Muscle of leg (tissue), 11 donors: ENCODE data around the gene TMA7. TPM values are rescaled to one million over a fixed set of nuclear protein-coding genes. Genes with fewer than 3 reads are reported as not detected.

ENCODE experiments used
- DNase-seq: peaks from one replicate; pipeline ENCODE4 v3.0.0; 2013
- H3K27ac ChIP-seq: one replicate; pipeline ENCODE4 v1.5.1; 2013; ENCODE audit warnings: mild to moderate bottlenecking, low read length, control low read depth
- H3K27me3 ChIP-seq: one replicate; pipeline ENCODE4 v1.6.1; 2013; ENCODE audit warnings: low read length; ENCODE audit not compliant: control insufficient read depth, insufficient read depth
- H3K36me3 ChIP-seq: one replicate; pipeline ENCODE4 v1.6.1; 2013; ENCODE audit warnings: low read length; ENCODE audit not compliant: control insufficient read depth, insufficient read depth
- H3K4me1 ChIP-seq: one replicate; pipeline ENCODE4 v1.6.1; 2013; ENCODE audit warnings: low read length; ENCODE audit not compliant: control insufficient read depth, insufficient read depth
- H3K4me3 ChIP-seq: one replicate; pipeline ENCODE4 v1.5.1; 2013; ENCODE audit warnings: low read length, control low read depth
- H3K9me3 ChIP-seq: replicated peaks from 2 replicates; pipeline ENCODE4 v1.6.1; 2013; ENCODE audit warnings: low read depth, low read length; ENCODE audit not compliant: control insufficient read depth
- WGBS: methylation state at CpG from one replicate; pipeline ENCODE4 v1.1.5; 2013; ENCODE audit warnings: missing lambda C conversion rate; ENCODE audit not compliant: insufficient coverage; 5-methylcytosine and 5-hydroxymethylcytosine counted together
- polyA plus RNA-seq, 8 donors: library from polyadenylated mRNA; unstranded; fragments of 120-200 nt; gene quantifications; one replicate each; pipeline versions ENCODE4 v1.2.1 to v1.2.3, GENCODE V29; 2013; ENCODE audit warnings: inconsistent platforms in 1 of 8, low replicate concordance in 1 of 8; ENCODE audit not compliant: insufficient read length in 8 of 8, insufficient read depth in 1 of 8
- total RNA-seq: library from RNA; stranded (reverse); fragments of 120-200 nt; gene quantifications from one replicate; pipeline ENCODE4 v1.2.4, GENCODE V29; 2013

Gene TMA7
- total and polyA plus RNA-seq, 9 donors = 170 to 391 (median 214) TPM

GRCh38 chr3:48422272-48422671 lies 17.8 kb upstream of the TMA7 start:
- H3K36me3 ChIP-seq = peaks cover 22% of the 10 kb centered on the region
- DNase-seq = no peak
- H3K9me3 ChIP-seq = no peaks in the 10 kb centered on the region
- 100% methylated on average over 2 of the region's 3 CpGs for WGBS
- no peaks in the 10 kb centered on the region for H3K27me3 ChIP-seq
- H3K4me1 ChIP-seq = peaks cover 52% of the 10 kb centered on the region
- no peak overlapping the region for H3K27ac ChIP-seq
- no peak overlapping the region for H3K4me3 ChIP-seq

- Histone ChIP-seq H3K4me1 (peaks cover 56% of the 10 kb centered on the region), H3K27ac (no peak overlapping the region), H3K36me3 (peaks cover 18% of the 10 kb centered on the region), H3K4me3 (no peak overlapping the region), H3K27me3 (no peaks in the 10 kb centered on the region), H3K9me3 (no peaks in the 10 kb centered on the region)
- DNase-seq = peak; percentile 44
- 77% methylated on average over 8 of the region's 8 CpGs for WGBS
Observed at GRCh38 chr3:48422681-48423080, 17.4 kb upstream of the TMA7 start.

GRCh38 chr3:48423241-48423882 lies 16.7 kb upstream of the TMA7 start:
- no peaks in the 10 kb centered on the region for H3K9me3 ChIP-seq
- 84% methylated on average over 25 of the region's 25 CpGs for WGBS
- peaks cover 63% of the 10 kb centered on the region for H3K4me1 ChIP-seq
- no peak overlapping the region for H3K4me3 ChIP-seq
- DNase-seq = no peak
- H3K27me3 ChIP-seq = no peaks in the 10 kb centered on the region
- no peak overlapping the region for H3K27ac ChIP-seq
- H3K36me3 ChIP-seq = peaks cover 14% of the 10 kb centered on the region

- 85% methylated on average over 26 of the region's 27 CpGs for WGBS
- no peak for DNase-seq
- peaks cover 65% of the 10 kb centered on the region for H3K4me1 ChIP-seq
- H3K9me3 ChIP-seq = no peaks in the 10 kb centered on the region
- no peak overlapping the region for H3K4me3 ChIP-seq
- H3K27me3 ChIP-seq = no peaks in the 10 kb centered on the region
- H3K36me3 ChIP-seq = peaks cover 7% of the 10 kb centered on the region
- H3K27ac ChIP-seq = no peak overlapping the region
Observed at GRCh38 chr3:48423883-48424695, 16.0 kb upstream of the TMA7 start.

- Histone ChIP-seq H3K4me3 (no peak overlapping the region), H3K27ac (no peak overlapping the region), H3K4me1 (peaks cover 73% of the 10 kb centered on the region), H3K9me3 (no peaks in the 10 kb centered on the region), H3K27me3 (no peaks in the 10 kb centered on the region), H3K36me3 (peaks cover 4% of the 10 kb centered on the region)
- WGBS = 51% methylated on average over 7 of the region's 13 CpGs
- DNase-seq = no peak
Observed at GRCh38 chr3:48425281-48425812, 14.7 kb upstream of the TMA7 start.

GRCh38 chr3:48426401-48426909 lies 13.6 kb upstream of the TMA7 start:
- Histone ChIP-seq H3K27me3 (no peaks in the 10 kb centered on the region), H3K9me3 (no peaks in the 10 kb centered on the region), H3K36me3 (peaks cover 7% of the 10 kb centered on the region), H3K4me1 (peaks cover 73% of the 10 kb centered on the region), H3K4me3 (no peak overlapping the region), H3K27ac (peak overlapping the region; percentile 55)
- WGBS = 63% methylated on average over 10 of the region's 11 CpGs
- peak; percentile 32 for DNase-seq

GRCh38 chr3:48426944-48427629 lies 13.0 kb upstream of the TMA7 start:
- no peaks in the 10 kb centered on the region for H3K9me3 ChIP-seq
- no peaks in the 10 kb centered on the region for H3K27me3 ChIP-seq
- peaks cover 13% of the 10 kb centered on the region for H3K36me3 ChIP-seq
- 67% methylated on average over 3 of the region's 8 CpGs for WGBS
- H3K4me3 ChIP-seq = no peak overlapping the region
- peaks cover 72% of the 10 kb centered on the region for H3K4me1 ChIP-seq
- DNase-seq = no peak
- peak overlapping the region; percentile 55 for H3K27ac ChIP-seq

- peaks cover 67% of the 10 kb centered on the region for H3K4me1 ChIP-seq
- no peak for DNase-seq
- no peaks in the 10 kb centered on the region for H3K9me3 ChIP-seq
- H3K36me3 ChIP-seq = peaks cover 18% of the 10 kb centered on the region
- H3K4me3 ChIP-seq = no peak overlapping the region
- 79% methylated on average over 6 of the region's 9 CpGs for WGBS
- no peak overlapping the region for H3K27ac ChIP-seq
- H3K27me3 ChIP-seq = no peaks in the 10 kb centered on the region
Observed at GRCh38 chr3:48427630-48427962, 12.5 kb upstream of the TMA7 start.

GRCh38 chr3:48428088-48428571 lies 11.9 kb upstream of the TMA7 start:
- no peaks in the 10 kb centered on the region for H3K27me3 ChIP-seq
- peaks cover 23% of the 10 kb centered on the region for H3K36me3 ChIP-seq
- H3K4me3 ChIP-seq = peak overlapping the region; percentile 62
- H3K9me3 ChIP-seq = no peaks in the 10 kb centered on the region
- no peak for DNase-seq
- WGBS = 40% methylated on average over 6 of the region's 7 CpGs
- peak overlapping the region; percentile 2 for H3K27ac ChIP-seq
- peaks cover 62% of the 10 kb centered on the region for H3K4me1 ChIP-seq
